Caki2 (cell line): ENCODE data around the gene TNFAIP8L3. TPM values are rescaled to one million over a fixed set of nuclear protein-coding genes. Genes with fewer than 3 reads are reported as not detected.
"Not testable (repeated sequence)": the region's sequence is repeated elsewhere in the genome, so short reads cannot be mapped to it uniquely, and the experiment has no call there.

Source experiments
- DNase-seq: peaks from one replicate; pipeline ENCODE4 v3.0.0-alpha.2; 2015; ENCODE audit warnings: low read depth
- in situ Hi-C: cut with HindIII; loops from 2 replicates; pipeline ENCODE4 v1.10.0; 2016; ENCODE audit warnings: low sequenced_read_pairs, low pct_unique_long_range_greater_than_20kb, mixed read lengths
- total RNA-seq: library from RNA; depleted of rRNA; stranded (reverse); fragments of >200 nt; shearing (Covaris generic); gene quantifications from 2 replicates; pipeline ENCODE4 v1.2.3, GENCODE V29; 2014; ENCODE audit warnings: low replicate concordance; rRNA removed

The TNFAIP8L3 gene
- total RNA-seq, result 0.14 TPM in 1 of 2 replicates, not detected in the other

DNA sequence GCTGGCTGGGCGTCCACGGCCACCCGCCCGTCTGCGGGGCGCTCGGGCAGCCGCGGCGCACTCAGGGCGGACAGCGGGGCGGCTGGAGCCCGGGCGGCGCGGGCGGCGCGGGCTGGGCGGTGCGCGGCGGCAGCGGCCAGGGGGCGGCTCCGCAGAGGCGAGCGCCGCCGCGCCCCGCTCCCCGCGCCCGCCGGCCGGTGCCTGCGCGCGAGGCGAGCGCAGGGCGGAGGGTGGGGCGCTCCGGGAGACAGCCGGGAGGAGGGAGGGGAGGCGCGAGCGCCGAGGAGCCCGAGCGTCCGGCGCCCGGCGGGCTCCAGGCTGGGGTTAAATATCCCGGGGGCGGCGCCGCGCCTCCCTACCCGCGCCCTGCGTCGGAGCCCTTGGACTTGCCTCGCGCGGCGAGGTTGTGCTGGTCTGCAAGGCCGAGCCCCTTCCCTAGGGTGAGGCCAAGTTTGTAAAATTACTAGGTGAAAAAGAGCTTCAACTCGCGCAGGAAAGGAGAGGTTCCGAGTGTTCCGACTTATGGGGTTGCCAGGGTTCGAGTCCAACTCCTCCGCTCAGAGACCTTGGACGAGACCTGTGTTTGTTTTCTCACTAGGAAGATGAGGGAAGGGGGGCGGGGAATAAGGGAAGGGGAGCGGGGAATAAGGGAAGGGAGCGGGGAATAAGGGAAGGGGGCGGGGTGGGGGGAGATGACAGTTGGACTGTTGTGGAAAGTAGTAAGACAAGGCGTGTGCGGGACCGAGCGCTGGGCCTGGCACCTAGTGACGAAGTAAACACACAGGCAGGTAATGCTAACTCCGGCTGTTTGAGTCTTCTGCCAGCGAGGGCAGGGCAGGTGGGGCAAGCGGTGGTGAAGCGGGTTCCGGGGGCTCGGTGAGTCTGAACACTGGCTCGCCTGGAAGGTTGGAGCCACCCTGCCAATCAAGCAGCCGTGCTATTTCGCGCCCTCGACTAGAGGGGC, at the start of gene TNFAIP8L3:
TNFAIP8L3 (minus strand) TSS at position 301 of the 964 bp plus-strand sequence. CDS start 311 bp downstream, outside the sequence.
- no peak for DNase-seq

GRCh38 chr15:51144021-51144532, 49.4 kb upstream of the TNFAIP8L3 start:
- DNase-seq, result peak; percentile 44
- in situ Hi-C loops, result no loop called here

More for the DNA sequence above, at the start of gene TNFAIP8L3:
- in situ Hi-C loops, result no loop called here

DNA sequence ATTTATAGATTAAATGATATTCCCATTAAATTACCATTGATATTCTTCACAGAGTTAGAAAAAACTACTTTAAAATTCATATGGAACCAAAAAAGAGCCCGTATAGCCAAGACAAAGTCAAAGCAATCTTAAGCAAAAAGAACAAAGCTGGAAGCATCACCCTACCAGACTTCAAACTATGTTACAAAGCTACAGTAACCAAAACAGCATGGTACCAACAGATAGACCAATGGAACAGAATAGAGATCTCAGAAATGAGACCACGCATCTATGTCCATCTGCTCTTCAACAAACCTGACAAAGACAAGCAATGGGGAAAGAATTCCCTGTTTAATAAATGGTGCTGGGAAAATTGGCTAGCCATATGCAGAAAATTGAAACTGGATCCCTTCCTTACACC, 45.6 kb upstream of the TNFAIP8L3 start:
- DNase-seq, in situ Hi-C loops: not testable (repeated sequence)

- in situ Hi-C loops, result no loop called here
- no peak for DNase-seq
Measured at GRCh38 chr15:51139091-51139490, 44.4 kb upstream of the TNFAIP8L3 start.

DNA sequence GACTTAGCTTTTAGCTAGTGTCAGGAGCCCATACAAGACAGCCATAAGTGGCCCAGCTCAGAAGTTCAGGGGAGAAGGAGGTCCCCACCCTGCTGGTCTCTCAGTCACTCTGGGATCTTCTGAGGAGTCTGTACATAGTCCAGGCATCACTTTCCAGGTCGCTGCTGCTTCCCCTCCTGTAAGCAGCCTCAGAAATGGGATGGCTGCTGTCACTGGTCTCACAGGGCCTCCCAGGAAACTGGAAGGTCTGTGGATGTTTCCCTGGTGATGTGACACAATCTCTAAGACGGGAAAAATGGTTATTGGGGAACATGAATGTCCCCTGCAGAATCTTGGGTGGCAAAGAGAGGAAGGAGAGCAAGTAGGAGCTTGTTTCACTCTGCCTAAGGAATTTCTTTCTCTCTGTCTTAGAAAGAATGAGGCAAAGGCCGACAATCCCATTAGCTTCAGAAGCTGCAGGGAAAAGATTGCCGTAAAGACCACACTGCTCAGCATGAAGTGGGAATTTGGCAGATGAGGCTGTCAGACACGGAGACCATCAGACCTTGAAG, 43.2 kb upstream of the TNFAIP8L3 start:
- in situ Hi-C loops, result no loop called here
- DNase-seq, result no peak

GRCh38 chr15:51137024-51137423, 42.3 kb upstream of the TNFAIP8L3 start:
- in situ Hi-C loops, result no loop called here
- DNase-seq, result no peak

GRCh38 chr15:51135276-51135675, 40.6 kb upstream of the TNFAIP8L3 start:
- in situ Hi-C loops, result no loop called here
- DNase-seq, result no peak

- in situ Hi-C loops, result no loop called here
- DNase-seq, result no peak
Measured at GRCh38 chr15:51134416-51135199, 39.9 kb upstream of the TNFAIP8L3 start.

DNA sequence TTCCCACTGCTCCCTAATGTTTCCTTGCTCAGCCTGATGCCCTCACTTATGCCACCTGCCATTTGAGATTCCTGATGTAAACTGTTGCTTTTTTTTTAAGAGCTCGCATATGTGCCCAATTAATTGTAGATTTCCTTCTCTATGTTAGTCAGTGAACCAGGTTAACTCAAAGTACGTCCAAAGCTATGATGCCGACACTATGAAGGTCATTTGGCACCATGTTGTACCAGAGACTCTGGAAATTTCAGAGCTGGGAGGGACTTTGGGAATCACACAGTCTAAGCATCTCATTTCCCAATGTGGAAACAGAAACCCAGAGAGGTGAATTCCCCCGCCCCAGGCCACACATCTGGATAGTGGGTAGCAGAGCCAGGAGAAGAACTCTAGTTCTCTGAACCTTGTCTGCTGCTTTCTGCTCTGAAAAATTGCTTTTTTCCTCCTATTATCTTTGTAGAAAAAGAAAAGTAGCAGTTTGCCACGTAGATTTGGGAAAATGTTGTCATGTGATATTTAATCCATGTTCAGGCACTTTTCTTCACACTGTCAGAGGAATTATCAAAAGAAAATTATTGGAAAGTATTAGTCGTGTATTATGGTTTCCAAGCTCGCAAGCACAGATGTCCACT, 38.5 kb upstream of the TNFAIP8L3 start:
- in situ Hi-C loops, result no loop called here

DNA sequence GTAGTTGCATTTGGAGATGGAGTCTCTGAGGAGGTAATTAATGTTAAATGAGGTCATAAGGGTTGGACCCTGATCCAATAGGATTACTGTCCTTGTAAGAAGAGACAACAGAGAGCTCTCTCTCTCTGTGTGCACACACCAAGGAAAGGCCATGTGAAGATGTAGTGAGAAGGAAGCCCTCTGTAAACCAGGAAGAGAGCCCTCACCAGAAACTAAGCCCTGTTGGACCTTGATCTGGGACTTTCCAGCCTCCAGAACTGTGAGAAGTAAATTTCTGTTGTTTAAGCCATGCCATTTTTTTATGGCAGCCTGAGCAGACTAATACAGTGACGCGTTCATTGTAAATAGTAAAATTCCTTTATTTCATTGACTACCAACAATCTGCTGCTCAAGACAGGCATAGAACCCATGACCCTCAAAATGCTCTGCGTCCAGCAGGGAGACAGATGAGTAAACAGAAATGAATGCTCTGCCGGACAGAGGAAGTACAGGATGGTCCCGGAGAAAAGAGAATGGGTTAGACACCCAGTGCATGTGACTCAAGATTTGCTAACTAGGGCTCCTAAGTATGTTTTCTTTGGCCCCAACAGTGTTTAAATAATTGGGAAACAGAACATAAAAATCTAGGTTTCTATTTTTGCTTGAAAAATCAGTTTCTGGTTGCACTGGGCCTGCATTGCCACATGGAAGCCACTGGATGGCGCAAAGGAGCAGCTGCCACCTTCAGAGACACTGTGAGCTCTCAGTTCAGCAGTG, 37.9 kb upstream of the TNFAIP8L3 start:
- in situ Hi-C loops, result no loop called here
- DNase-seq, result peak; percentile 87

More for the DNA sequence above, 38.5 kb upstream of the TNFAIP8L3 start:
- no peak for DNase-seq

GRCh38 chr15:51131596-51132290, 37.0 kb upstream of the TNFAIP8L3 start:
- in situ Hi-C loops, result no loop called here
- DNase-seq, result no peak

- no peak for DNase-seq
- in situ Hi-C loops, result no loop called here
Measured at GRCh38 chr15:51130344-51130743, 35.6 kb upstream of the TNFAIP8L3 start.

GRCh38 chr15:51129535-51130188, 35.0 kb upstream of the TNFAIP8L3 start:
- no peak for DNase-seq
- in situ Hi-C loops, result no loop called here

- in situ Hi-C loops, result no loop called here
- DNase-seq, result no peak
Measured at GRCh38 chr15:51128701-51129100, 34.0 kb upstream of the TNFAIP8L3 start.

GRCh38 chr15:51126842-51127241, 32.1 kb upstream of the TNFAIP8L3 start:
- no peak for DNase-seq
- in situ Hi-C loops, result no loop called here

GRCh38 chr15:51123002-51123401, 28.3 kb upstream of the TNFAIP8L3 start:
- DNase-seq, in situ Hi-C loops: not testable (repeated sequence)
